B cell (primary cell): ENCODE data around the gene PGF. TPM values are rescaled to one million over a fixed set of nuclear protein-coding genes. Genes with fewer than 3 reads are reported as not detected.

Experiments used
- ATAC-seq: fragments of 200-7000 bp; cut with Tn5 transposase; one replicate; pipeline ENCODE4 v1.10.0; 2021; ENCODE audit warnings: low read depth, mild to moderate bottlenecking, moderate number of reproducible peaks, moderate library complexity
- CTCF ChIA-PET: fragments of 350-600 bp; sonication (Branson Sonifier 250); formaldehyde crosslinking; loops from one replicate; lab custom pipeline; 2021; ENCODE audit warnings: antibody characterized with exemption, inconsistent platforms; lab: Charles Lee
- POLR2A ChIA-PET: fragments of 350-600 bp; sonication (Branson Sonifier 250); formaldehyde crosslinking; loops from one replicate; lab custom pipeline; 2021; ENCODE audit warnings: antibody characterized with exemption; lab: Charles Lee
- DNase-seq: peaks from one replicate; pipeline ENCODE4 v3.0.0; 2013
- H2AFZ ChIP-seq: 2 replicates; pipeline ENCODE4 v1.6.1; 2012; ENCODE audit warnings: mild to moderate bottlenecking, low read depth, low read length; ENCODE audit not compliant: insufficient read depth, poor library complexity, severe bottlenecking
- H3K27ac ChIP-seq, 2 donors: 1 replicate in 1 of 2; 2 replicates in 1 of 2; pipeline ENCODE4 v1.5.1; 2012 to 2013; ENCODE audit warnings: low read length in 2 of 2, mild to moderate bottlenecking in 2 of 2, moderate library complexity in 1 of 2
- H3K27me3 ChIP-seq, 4 experiments: fragments of 200-600 bp in 1 of 4; sonication (generic) in 1 of 4; replicated peaks in 1 of 4; 1 replicate in 2 of 4; 2 replicates in 2 of 4; pipeline versions ENCODE4 v1.6.1 to v1.7.0; 2013 to 2016; ENCODE audit warnings: low read length in 3 of 4, mild to moderate bottlenecking in 2 of 4, mixed read lengths in 1 of 4, moderate library complexity in 1 of 4; ENCODE audit not compliant: insufficient read depth in 4 of 4, control insufficient read depth in 3 of 4; ENCODE audit errors: control extremely low read depth in 1 of 4
- H3K36me3 ChIP-seq, 2 experiments: replicated peaks in 1 of 2; 1 replicate in 1 of 2; 2 replicates in 1 of 2; pipeline versions ENCODE4 v1.6.1 to v1.7.1; 2013; ENCODE audit warnings: low read length in 1 of 2; ENCODE audit not compliant: insufficient read depth in 2 of 2, control insufficient read depth in 1 of 2; ENCODE audit errors: control extremely low read depth in 1 of 2, extremely low read depth in 1 of 2
- H3K4me1 ChIP-seq, 2 donors: fragments of 200-600 bp in 1 of 2; sonication (generic) in 1 of 2; 1 replicate in 1 of 2; 2 replicates in 1 of 2; pipeline versions ENCODE4 v1.5.1 to v1.6.1; 2013 to 2017; ENCODE audit warnings: low read length in 2 of 2; ENCODE audit not compliant: control insufficient read depth in 2 of 2, insufficient read depth in 2 of 2
- H3K4me2 ChIP-seq: replicated peaks from 2 replicates; pipeline ENCODE3; 2012; ENCODE audit warnings: mild to moderate bottlenecking, low read depth, low read length; ENCODE audit not compliant: poor library complexity, severe bottlenecking
- H3K4me3 ChIP-seq, 5 experiments: fragments of 200-600 bp in 1 of 5; sonication (generic) in 1 of 5; 1 replicate in 3 of 5; 2 replicates in 2 of 5; pipeline versions ENCODE4 v1.5.1 to v1.7.0; 2011 to 2016; ENCODE audit warnings: low read length in 4 of 5, mild to moderate bottlenecking in 4 of 5, low read depth in 2 of 5, control low read depth in 1 of 5, moderate library complexity in 1 of 5; ENCODE audit not compliant: insufficient read depth in 1 of 5; ENCODE audit errors: control extremely low read depth in 1 of 5, extremely low read depth in 1 of 5
- H3K79me2 ChIP-seq: fragments of 200-600 bp; sonication (generic); one replicate; pipeline ENCODE4 v1.6.0; 2016; ENCODE audit warnings: low read length; ENCODE audit not compliant: control insufficient read depth, insufficient read depth
- H3K9ac ChIP-seq: fragments of 200-600 bp; sonication (generic); 2 replicates; pipeline ENCODE4 v1.6.1; 2017; ENCODE audit warnings: mild to moderate bottlenecking, low read length, moderate library complexity
- H3K9me3 ChIP-seq, 3 donors: one replicate each; pipeline versions ENCODE4 v1.6.1 to v1.7.1; 2013; ENCODE audit warnings: low read length in 2 of 3; ENCODE audit not compliant: control insufficient read depth in 2 of 3, insufficient read depth in 1 of 3; ENCODE audit errors: control extremely low read depth in 1 of 3
- H4K20me1 ChIP-seq: 2 replicates; pipeline ENCODE4 v1.6.0; 2012; ENCODE audit warnings: mild to moderate bottlenecking, low read length; ENCODE audit not compliant: insufficient read depth, control insufficient read depth, poor library complexity, severe bottlenecking
- H3K27ac Mint-ChIP-seq: one replicate; pipeline ENCODE4 v1.8.0; 2021; ENCODE audit warnings: mixed read lengths
- H3K27me3 Mint-ChIP-seq: one replicate; pipeline ENCODE4 v1.8.0; 2021; ENCODE audit warnings: mixed read lengths
- H3K4me1 Mint-ChIP-seq: one replicate; pipeline ENCODE4 v1.8.0; 2021; ENCODE audit warnings: mixed read lengths
- H3K4me3 Mint-ChIP-seq: one replicate; pipeline ENCODE4 v1.8.0; 2021; ENCODE audit warnings: mixed read lengths
- H3K9me3 Mint-ChIP-seq: one replicate; pipeline ENCODE4 v1.8.0; 2022; ENCODE audit warnings: mixed read lengths; ENCODE audit not compliant: insufficient read depth
- CTCF ChIP-seq: fragments of 200-600 bp; IDR thresholded peaks from one replicate; pipeline ENCODE4 v1.8.0; 2022; ENCODE audit warnings: antibody characterized with exemption, mild to moderate bottlenecking
- EZH2 ChIP-seq: IDR thresholded peaks from 2 replicates; pipeline ENCODE4 v1.6.1; 2012; ENCODE audit warnings: borderline replicate concordance, low read depth, mild to moderate bottlenecking, moderate library complexity, low read length; ENCODE audit not compliant: insufficient read depth, poor library complexity, severe bottlenecking
- WGBS: methylation state at CpG from one replicate; pipeline ENCODE4 v1.1.5; 2013; ENCODE audit warnings: missing lambda C conversion rate; ENCODE audit not compliant: insufficient coverage; 5-methylcytosine and 5-hydroxymethylcytosine counted together
- intact Hi-C: fragments of 100-400 bp; cut with micrococcal nuclease; formaldehyde crosslinking; loops from one replicate; pipeline ENCODE4 v1.10.0; 2022
- polyA plus RNA-seq: library from polyadenylated mRNA; depleted of rRNA; stranded (reverse); fragments of >200 nt; gene quantifications from 2 replicates; pipeline ENCODE4 v1.2.3, GENCODE V29; 2012
- total RNA-seq, 2 donors: library from RNA; stranded (reverse); fragments of 120-200 nt in 1 of 2; gene quantifications; 1 replicate in 1 of 2; 2 replicates in 1 of 2; pipeline versions ENCODE4 v1.2.3 to v1.2.4, GENCODE V29; 2013 to 2022

The PGF gene
- total and polyA plus RNA-seq, 2 donors (not counting 1 experiment from before 2014, with no cell fraction given): 0.07 to 0.47 TPM

- no peaks in the 10 kb centered on the region for H3K4me1 Mint-ChIP-seq
- no peak for DNase-seq
- no peak overlapping the region for H3K4me2 ChIP-seq
These were observed 24.3 kb upstream of the PGF start for GRCh38 chr14:74979442-74980397.

More at GRCh38 chr14:74979442-74980397, 24.3 kb upstream of the PGF start:
- no peaks in the 10 kb centered on the region for H3K9me3 ChIP-seq
- H3K79me2 ChIP-seq: no peaks in the 10 kb centered on the region
- ATAC-seq: no peak
- POLR2A ChIA-PET: no interaction called here
- H3K9me3 Mint-ChIP-seq: no peaks in the 10 kb centered on the region
- no peaks in the 10 kb centered on the region for H3K4me1 ChIP-seq
- H3K9ac ChIP-seq: no peak overlapping the region
- no peak for TF ChIP-seq CTCF
- TF ChIP-seq EZH2: no peak
- CTCF ChIA-PET: interaction anchor here (0.5 kb wide), 1 partner anchor 13 kb away, joined by 3 read pairs; no protein-coding TSS in a partner anchor
- no peak overlapping the region for H3K27ac ChIP-seq
- H3K27me3 ChIP-seq: no peaks in the 10 kb centered on the region
- WGBS: 92% methylated on average over 22 of the region's 23 CpGs
- intact Hi-C loops: no loop called here
- no peak overlapping the region for H3K4me3 Mint-ChIP-seq
- H3K27ac Mint-ChIP-seq: no peak overlapping the region
- H2AFZ ChIP-seq: no peak overlapping the region
- H3K27me3 Mint-ChIP-seq: no peaks in the 10 kb centered on the region
- H4K20me1 ChIP-seq: no peaks in the 10 kb centered on the region
- no peak overlapping the region for H3K4me3 ChIP-seq
- H3K36me3 ChIP-seq: no peaks in the 10 kb centered on the region
